HEK293T (cell line): Measurements from ENCODE around the gene PCGF1.

ENCODE experiments used
- ARNT ChIP-seq: fragments of 450-650 bp; IDR thresholded peaks from 2 replicates; pipeline ENCODE4 v1.6.1; 2017; ENCODE audit warnings: mild to moderate bottlenecking
- BHLHE40 ChIP-seq: fragments of 450-650 bp; IDR thresholded peaks from 2 replicates; pipeline ENCODE4 v1.6.1; 2016; ENCODE audit warnings: mild to moderate bottlenecking, moderate library complexity, borderline replicate concordance
- FOXM1 ChIP-seq: fragments of 450-650 bp; IDR thresholded peaks from 2 replicates; pipeline ENCODE4 v1.6.1; 2017; ENCODE audit warnings: mild to moderate bottlenecking, borderline replicate concordance
- HDGF ChIP-seq: fragments of 450-650 bp; IDR thresholded peaks from 2 replicates; pipeline ENCODE4 v1.6.1; 2017; ENCODE audit warnings: antibody characterized with exemption, borderline replicate concordance

GRCh38 chr2:74526649-74527230 is 19.2 kb upstream of the PCGF1 start:
- TF ChIP-seq BHLHE40: no peak
- no peak for TF ChIP-seq FOXM1
- no peak for TF ChIP-seq HDGF
- no peak for TF ChIP-seq ARNT
